Choroid plexus epithelial cell (primary cell): ENCODE data around the gene PRSS8.
"Not testable (repeated sequence)": the region's sequence is repeated elsewhere in the genome, so short reads cannot be mapped to it uniquely, and the experiment has no call there.

ENCODE experiments used
- DNase-seq: peaks from one replicate; pipeline ENCODE4 v3.0.0-alpha.2; 2010; ENCODE audit warnings: low read depth
- H3K4me3 ChIP-seq: 2 replicates; pipeline ENCODE4 v1.5.1; 2011; ENCODE audit warnings: low read depth, mild to moderate bottlenecking, control low read depth, low read length, moderate library complexity
- TF ChIP-seq, protein P1 (sequence below): conservative IDR thresholded peaks from 2 replicates; pipeline ENCODE4 v1.5.1; 2011; ENCODE audit warnings: low read depth, mild to moderate bottlenecking, control low read depth, inconsistent platforms, low read length, moderate library complexity

The PRSS8 gene

DNA sequence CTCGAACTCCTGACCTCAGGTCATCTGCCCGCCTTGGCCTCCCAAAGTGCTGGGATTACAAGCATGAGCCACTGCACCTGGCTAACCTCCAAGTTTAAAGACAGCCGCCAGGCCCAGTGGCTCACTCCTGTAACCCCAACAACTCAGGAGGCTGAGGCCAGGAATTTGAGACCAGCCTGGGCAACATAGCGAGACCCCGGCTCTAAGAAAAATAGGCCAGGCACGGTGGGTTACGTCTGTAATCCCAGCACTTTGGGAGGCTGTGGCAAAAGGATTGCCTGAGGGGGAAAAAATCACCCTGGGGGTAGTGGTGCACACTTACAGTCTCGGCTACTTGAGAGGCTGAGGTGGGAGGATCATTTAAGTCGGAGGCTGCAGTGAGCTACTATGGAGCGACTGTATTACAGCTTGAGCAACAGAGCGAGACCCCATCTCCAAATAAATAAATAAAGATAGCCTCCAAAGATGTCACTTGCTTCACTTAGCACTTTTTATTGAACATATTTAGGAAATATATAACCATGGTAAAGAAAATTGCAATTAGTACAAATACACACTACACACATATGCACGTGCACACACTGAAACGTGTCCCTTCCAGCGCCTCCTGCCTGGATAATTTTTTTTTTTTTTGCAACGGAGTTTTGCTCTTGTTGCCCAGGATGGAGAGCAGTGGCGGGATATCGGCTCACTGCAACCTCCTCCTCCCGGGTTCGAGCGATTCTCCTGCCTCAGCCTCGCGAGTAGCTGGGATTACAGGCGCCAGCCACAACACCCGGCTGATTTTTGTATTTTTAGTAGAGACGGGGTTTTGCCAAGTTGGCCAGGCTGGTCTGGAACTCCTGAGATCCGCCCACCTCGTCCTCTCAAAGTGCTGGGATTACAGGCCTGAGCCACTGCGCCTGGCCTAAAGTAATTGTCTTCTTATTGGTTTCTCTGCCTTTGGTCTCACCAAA, 28.7 kb downstream of the PRSS8 start:
- TF ChIP-seq, protein P1, sequence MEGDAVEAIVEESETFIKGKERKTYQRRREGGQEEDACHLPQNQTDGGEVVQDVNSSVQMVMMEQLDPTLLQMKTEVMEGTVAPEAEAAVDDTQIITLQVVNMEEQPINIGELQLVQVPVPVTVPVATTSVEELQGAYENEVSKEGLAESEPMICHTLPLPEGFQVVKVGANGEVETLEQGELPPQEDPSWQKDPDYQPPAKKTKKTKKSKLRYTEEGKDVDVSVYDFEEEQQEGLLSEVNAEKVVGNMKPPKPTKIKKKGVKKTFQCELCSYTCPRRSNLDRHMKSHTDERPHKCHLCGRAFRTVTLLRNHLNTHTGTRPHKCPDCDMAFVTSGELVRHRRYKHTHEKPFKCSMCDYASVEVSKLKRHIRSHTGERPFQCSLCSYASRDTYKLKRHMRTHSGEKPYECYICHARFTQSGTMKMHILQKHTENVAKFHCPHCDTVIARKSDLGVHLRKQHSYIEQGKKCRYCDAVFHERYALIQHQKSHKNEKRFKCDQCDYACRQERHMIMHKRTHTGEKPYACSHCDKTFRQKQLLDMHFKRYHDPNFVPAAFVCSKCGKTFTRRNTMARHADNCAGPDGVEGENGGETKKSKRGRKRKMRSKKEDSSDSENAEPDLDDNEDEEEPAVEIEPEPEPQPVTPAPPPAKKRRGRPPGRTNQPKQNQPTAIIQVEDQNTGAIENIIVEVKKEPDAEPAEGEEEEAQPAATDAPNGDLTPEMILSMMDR, result no peak

DNA sequence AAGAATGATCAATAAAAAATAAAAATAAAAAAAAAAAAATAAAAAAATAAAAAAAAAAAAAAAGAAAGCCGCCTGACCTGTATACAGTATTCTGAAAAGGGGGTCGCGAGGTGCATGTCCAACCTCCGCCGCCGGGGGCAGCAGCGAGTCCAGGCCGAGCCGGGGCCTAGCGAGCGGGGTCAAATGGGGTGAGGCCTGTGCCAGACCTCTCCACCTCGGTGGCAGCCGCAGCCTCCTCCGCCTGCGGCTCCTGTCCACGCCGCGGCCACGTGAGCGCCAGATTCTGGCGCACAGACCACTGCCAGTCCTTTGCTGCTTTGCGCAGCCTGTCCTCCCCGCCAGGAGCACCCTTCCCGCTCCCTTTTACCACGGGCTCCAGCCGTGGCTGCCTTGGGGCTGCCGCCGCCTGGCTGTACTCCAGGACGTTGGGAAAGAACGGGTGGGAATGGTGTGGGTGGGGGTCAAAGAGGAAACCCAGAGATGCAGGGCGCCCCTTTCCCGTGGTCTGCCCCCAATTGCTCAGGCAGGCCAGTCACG, 29.8 kb downstream of the PRSS8 start:
- DNase-seq, result peak; percentile 49
- TF ChIP-seq, protein P1, result peak; percentile 76
- H3K4me3 ChIP-seq, result peak overlapping the region; percentile 16

More for the DNA sequence above, 28.7 kb downstream of the PRSS8 start:
- H3K4me3 ChIP-seq, result no peak overlapping the region
- DNase-seq, result no peak

DNA sequence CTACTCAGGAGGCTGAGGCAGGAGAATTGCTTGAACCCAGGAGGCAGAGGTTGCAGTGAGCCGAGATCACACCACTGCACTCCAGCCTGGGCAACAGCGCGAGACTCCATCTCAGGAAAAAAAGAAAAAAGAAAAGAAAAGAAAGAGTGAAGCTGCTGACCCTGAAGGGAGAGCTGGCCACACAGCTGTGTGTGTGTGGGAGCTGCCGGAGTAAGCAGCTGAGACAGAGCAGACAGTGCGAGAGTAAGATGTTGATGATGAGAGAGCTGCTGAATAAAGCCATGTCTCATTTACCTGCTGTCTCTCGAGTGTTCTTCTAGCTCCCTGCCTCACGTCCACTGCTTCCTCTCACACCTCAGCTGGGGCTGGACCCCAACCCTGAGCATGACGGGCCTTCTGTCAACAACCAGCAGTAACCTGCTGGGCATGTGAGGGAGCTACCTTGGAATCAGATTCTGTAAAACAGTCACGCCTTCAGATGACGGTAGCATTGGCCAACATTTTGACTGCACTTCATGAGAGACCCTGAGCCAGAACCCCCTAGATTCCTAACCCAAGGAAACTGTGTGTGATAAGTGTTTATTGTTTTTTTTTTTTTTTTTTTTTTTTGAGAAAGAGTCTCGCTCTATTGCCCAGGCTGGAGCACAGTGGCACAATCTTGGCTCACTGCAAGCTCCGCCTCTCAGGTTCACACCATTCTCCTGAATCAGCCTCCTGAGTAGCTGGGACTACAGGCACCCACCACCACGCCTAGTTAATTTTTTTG, 34.5 kb downstream of the PRSS8 start:
- peak; percentile 22 for DNase-seq

DNA sequence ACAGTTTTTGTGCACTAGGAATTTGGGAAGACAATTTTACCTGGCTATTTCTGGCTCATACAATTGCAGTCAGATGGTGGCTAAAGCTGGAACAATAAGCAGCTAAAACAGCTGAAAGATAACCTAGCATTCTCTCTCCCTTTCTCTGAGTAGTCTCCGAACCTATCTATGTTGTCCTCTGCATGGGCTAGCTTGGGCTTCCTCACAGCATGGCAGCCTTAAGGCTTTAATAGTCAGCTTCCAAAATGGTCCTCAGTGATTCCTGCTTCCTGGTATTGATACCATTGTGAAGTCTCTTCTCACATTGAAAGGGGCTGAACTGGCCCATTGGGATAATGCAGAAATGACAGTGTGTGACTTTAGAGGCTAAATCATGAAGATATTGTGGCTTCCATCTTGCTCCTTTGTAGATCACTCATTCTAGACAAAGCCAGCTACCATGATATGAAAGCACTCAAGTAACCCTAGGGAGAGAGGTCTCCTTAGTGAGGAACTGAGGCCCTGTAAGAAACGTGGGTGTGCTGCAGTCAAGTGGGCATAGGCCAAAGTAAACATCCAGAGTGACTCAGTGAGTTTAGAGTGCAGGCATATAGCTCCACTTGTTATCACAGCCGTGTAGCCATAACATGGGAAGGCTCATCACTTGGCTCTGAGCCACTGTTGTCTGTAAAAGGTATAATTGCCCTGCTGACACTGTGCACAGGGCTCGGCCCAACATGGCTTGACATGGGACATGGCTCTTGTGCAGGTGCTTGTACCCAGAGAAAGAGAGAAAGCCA, 35.5 kb downstream of the PRSS8 start:
- peak; percentile 71 for DNase-seq
- H3K4me3 ChIP-seq, result no peak overlapping the region
- TF ChIP-seq, protein P1, result no peak

More for the DNA sequence above, 34.5 kb downstream of the PRSS8 start:
- not testable (repeated sequence) for H3K4me3 ChIP-seq

DNA sequence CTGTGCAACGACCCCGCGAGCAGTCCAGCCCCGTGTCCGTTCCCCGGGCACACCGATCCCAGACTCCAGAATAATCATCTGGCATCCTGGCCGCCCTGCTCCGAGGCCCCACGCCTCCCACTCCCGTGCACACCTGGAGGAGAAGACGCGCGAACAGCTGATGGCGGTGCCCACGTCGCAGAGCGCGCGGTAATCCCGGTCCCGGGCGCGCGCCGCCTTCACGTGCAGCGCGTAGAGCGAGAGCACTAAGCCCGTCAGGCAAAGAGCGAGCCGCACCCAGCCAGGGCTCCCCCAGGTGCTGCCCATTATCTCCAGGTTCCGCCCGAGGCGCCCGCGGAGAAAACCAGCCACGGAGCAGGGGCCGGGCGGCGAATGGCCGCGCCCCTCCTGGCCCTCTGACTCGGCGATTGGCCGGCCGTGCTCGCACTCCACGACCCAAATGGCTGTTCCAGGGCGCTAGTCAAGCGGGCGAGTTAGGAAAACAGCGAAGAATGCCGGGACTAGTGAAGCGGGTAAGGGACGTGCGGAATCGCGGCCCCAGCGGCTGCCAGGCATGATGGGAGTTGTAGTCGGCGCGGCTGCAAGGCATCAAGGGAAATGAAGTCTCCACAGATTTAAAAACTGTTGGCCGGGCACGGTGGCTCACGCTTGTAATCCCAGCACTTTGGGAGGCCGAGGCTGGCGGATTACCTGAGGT, 41.0 kb downstream of the PRSS8 start, which contains the start of gene VKORC1:
TSS of gene VKORC1 (minus strand) at position 374 of the 697 bp plus-strand sequence. CDS start at position 306, 68 bp downstream.
- peak; percentile 99 for DNase-seq
- TF ChIP-seq, protein P1, result no peak
- H3K4me3 ChIP-seq, result peak within 1 kb of the TSS; percentile 95

DNA sequence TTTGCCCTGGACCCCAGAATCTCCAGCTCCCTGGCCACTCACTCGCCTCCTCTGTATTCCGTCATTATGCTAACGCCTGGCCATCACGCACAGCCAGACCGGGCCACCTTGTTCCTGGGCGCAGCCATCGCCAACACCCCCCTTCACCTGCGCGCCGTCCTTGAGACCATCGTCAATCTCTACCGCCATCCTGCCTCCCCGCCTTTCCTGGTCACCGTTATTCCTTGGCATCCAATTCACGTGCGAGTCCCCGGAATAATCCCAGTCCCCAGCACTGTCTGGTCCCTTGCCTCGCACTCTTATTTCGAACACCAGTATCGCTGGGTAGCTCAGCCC, 41.5 kb downstream of the PRSS8 start:
- no peak for DNase-seq
- peak overlapping the region; percentile 95 for H3K4me3 ChIP-seq
- TF ChIP-seq, protein P1, result no peak
